Sigmoid colon (tissue), 3 donors: ENCODE results near the gene TLR9.

ENCODE experiments used
- CTCF ChIP-seq, 4 experiments: fragments of 450-650 bp in 3 of 4; fragments of 200-600 bp in 1 of 4; IDR thresholded peaks; one replicate each; pipeline ENCODE4 v1.5.1; 2016 to 2019; ENCODE audit warnings: antibody characterized with exemption in 4 of 4, mild to moderate bottlenecking in 3 of 4, moderate library complexity in 2 of 4
- POLR2A ChIP-seq, 2 donors: fragments of 450-650 bp; IDR thresholded peaks; one replicate each; pipeline ENCODE4 v1.6.1; 2016; ENCODE audit warnings: antibody characterized with exemption in 2 of 2, mild to moderate bottlenecking in 2 of 2, moderate library complexity in 2 of 2

GRCh38 chr3:52226229-52226817 is 878 bp upstream of the TLR9 start:
- TF ChIP-seq CTCF (IDR thresholded peaks at IDR 0.05) (no peak), POLR2A (IDR thresholded peaks at IDR 0.05) (no peak)
